Measurements from ENCODE around the gene CHRM1.

Gene CHRM1

GRCh38 chr11:62918531-62918930 lies 2.6 kb downstream of the CHRM1 start:
- peak overlapping the region in 1 of 2 donors; percentile 23 for H3K27ac Mint-ChIP-seq
- ATAC-seq (no peak), DNase-seq (no peak)
- H3K27me3 Mint-ChIP-seq, result peaks cover 54% of the 10 kb centered on the region
- no peak overlapping the region for H3K4me3 Mint-ChIP-seq
- no peaks in the 10 kb centered on the region for H3K9me3 Mint-ChIP-seq
- peaks cover 19% of the 10 kb centered on the region for H3K4me1 Mint-ChIP-seq

- H3K9me3 Mint-ChIP-seq, result no peaks in the 10 kb centered on the region
- H3K27ac Mint-ChIP-seq, result no peak overlapping the region
- H3K4me3 Mint-ChIP-seq, result no peak overlapping the region
- peaks cover 49% of the 10 kb centered on the region for H3K27me3 Mint-ChIP-seq
- DNase-seq (no peak), ATAC-seq (no peak)
- peaks cover 13% of the 10 kb centered on the region for H3K4me1 Mint-ChIP-seq
Observed at GRCh38 chr11:62917906-62918502, 3.2 kb downstream of the CHRM1 start.

GRCh38 chr11:62914416-62914815 lies 6.7 kb downstream of the CHRM1 start:
- ATAC-seq (no peak), DNase-seq (no peak)
- Mint-ChIP-seq H3K27me3 (peaks cover 24% of the 10 kb centered on the region), H3K9me3 (no peaks in the 10 kb centered on the region), H3K4me3 (no peak overlapping the region), H3K4me1 (no peaks in the 10 kb centered on the region), H3K27ac (no peak overlapping the region)

- no peak overlapping the region for H3K4me3 Mint-ChIP-seq
- ATAC-seq (no peak), DNase-seq (no peak)
- peaks cover 10% of the 10 kb centered on the region for H3K27me3 Mint-ChIP-seq
- no peak overlapping the region for H3K27ac Mint-ChIP-seq
- no peaks in the 10 kb centered on the region for H3K9me3 Mint-ChIP-seq
- no peaks in the 10 kb centered on the region for H3K4me1 Mint-ChIP-seq
Observed at GRCh38 chr11:62912268-62912667, 8.9 kb downstream of the CHRM1 start.

GRCh38 chr11:62911137-62912130 lies 9.7 kb downstream of the CHRM1 start:
- H3K9me3 Mint-ChIP-seq, result no peaks in the 10 kb centered on the region
- DNase-seq, result no peak
- H3K4me1 Mint-ChIP-seq, result no peaks in the 10 kb centered on the region
- no peak overlapping the region for H3K27ac Mint-ChIP-seq
- H3K4me3 Mint-ChIP-seq, result no peak overlapping the region
- no peak for ATAC-seq
- peaks cover 14% of the 10 kb centered on the region for H3K27me3 Mint-ChIP-seq

- DNase-seq, result no peak
- Mint-ChIP-seq H3K27ac (no peak overlapping the region), H3K27me3 (peaks cover 26% of the 10 kb centered on the region), H3K4me1 (peaks cover 2% of the 10 kb centered on the region), H3K9me3 (no peaks in the 10 kb centered on the region), H3K4me3 (no peak overlapping the region)
- no peak for ATAC-seq
Observed at GRCh38 chr11:62910141-62910882, 10.9 kb downstream of the CHRM1 start.

GRCh38 chr11:62909107-62909894 lies 11.9 kb downstream of the CHRM1 start:
- H3K27ac Mint-ChIP-seq, result no peak overlapping the region
- no peak overlapping the region for H3K4me3 Mint-ChIP-seq
- peak; percentile 43 for ATAC-seq
- peaks cover 6% of the 10 kb centered on the region for H3K4me1 Mint-ChIP-seq
- H3K9me3 Mint-ChIP-seq, result no peaks in the 10 kb centered on the region
- peaks cover 31% of the 10 kb centered on the region for H3K27me3 Mint-ChIP-seq
- DNase-seq, result peak in 1 of 2 donors; percentile 40

- peak overlapping the region in 1 of 2 donors; percentile 42 for H3K27ac Mint-ChIP-seq
- no peak for ATAC-seq
- DNase-seq, result no peak
- H3K4me3 Mint-ChIP-seq, result no peak overlapping the region
- no peaks in the 10 kb centered on the region for H3K9me3 Mint-ChIP-seq
- peaks cover 31% of the 10 kb centered on the region for H3K27me3 Mint-ChIP-seq
- peaks cover 8% of the 10 kb centered on the region for H3K4me1 Mint-ChIP-seq
Observed at GRCh38 chr11:62908468-62909072, 12.6 kb downstream of the CHRM1 start.

- H3K27me3 Mint-ChIP-seq, result peaks cover 42% of the 10 kb centered on the region
- H3K27ac Mint-ChIP-seq, result no peak overlapping the region
- no peaks in the 10 kb centered on the region for H3K9me3 Mint-ChIP-seq
- ATAC-seq (peak; percentile 74), DNase-seq (peak; percentile 76 to 80)
- H3K4me3 Mint-ChIP-seq, result no peak overlapping the region
- peaks cover 29% of the 10 kb centered on the region for H3K4me1 Mint-ChIP-seq
Observed at GRCh38 chr11:62905927-62906531, 15.1 kb downstream of the CHRM1 start.

- H3K4me3 Mint-ChIP-seq, result no peak overlapping the region
- ATAC-seq, result no peak
Observed at GRCh38 chr11:62905296-62905695, 15.9 kb downstream of the CHRM1 start.

GRCh38 chr11:62902932-62903331 lies 18.2 kb downstream of the CHRM1 start:
- no peaks in the 10 kb centered on the region for H3K9me3 Mint-ChIP-seq
- H3K27ac Mint-ChIP-seq, result no peak overlapping the region
- DNase-seq, result no peak
- peaks cover 29% of the 10 kb centered on the region for H3K4me1 Mint-ChIP-seq
- peaks cover 50% of the 10 kb centered on the region for H3K27me3 Mint-ChIP-seq
- no peak overlapping the region for H3K4me3 Mint-ChIP-seq
- ATAC-seq, result peak; percentile 50

More at GRCh38 chr11:62905296-62905695, 15.9 kb downstream of the CHRM1 start:
- peaks cover 41% of the 10 kb centered on the region for H3K27me3 Mint-ChIP-seq
- no peak for DNase-seq
- no peaks in the 10 kb centered on the region for H3K9me3 Mint-ChIP-seq
- peaks cover 29% of the 10 kb centered on the region for H3K4me1 Mint-ChIP-seq
- peak overlapping the region in 1 of 2 donors; percentile 60 for H3K27ac Mint-ChIP-seq

- no peak overlapping the region for H3K27ac Mint-ChIP-seq
- H3K4me1 Mint-ChIP-seq, result peaks cover 23% of the 10 kb centered on the region
- peaks cover 54% of the 10 kb centered on the region for H3K27me3 Mint-ChIP-seq
- no peak overlapping the region for H3K4me3 Mint-ChIP-seq
- no peaks in the 10 kb centered on the region for H3K9me3 Mint-ChIP-seq
- ATAC-seq, result peak; percentile 69
- DNase-seq, result no peak
Observed at GRCh38 chr11:62898027-62898426, 23.1 kb downstream of the CHRM1 start.

GRCh38 chr11:62897311-62897710 lies 23.9 kb downstream of the CHRM1 start:
- Mint-ChIP-seq H3K4me1 (peaks cover 20% of the 10 kb centered on the region), H3K9me3 (no peaks in the 10 kb centered on the region), H3K27ac (no peak overlapping the region), H3K4me3 (no peak overlapping the region), H3K27me3 (peaks cover 52% of the 10 kb centered on the region)
- DNase-seq (no peak), ATAC-seq (no peak)

- ATAC-seq (no peak), DNase-seq (no peak)
- Mint-ChIP-seq H3K27ac (no peak overlapping the region), H3K27me3 (peaks cover 42% of the 10 kb centered on the region), H3K4me3 (no peak overlapping the region), H3K9me3 (no peaks in the 10 kb centered on the region), H3K4me1 (peaks cover 21% of the 10 kb centered on the region)
Observed at GRCh38 chr11:62896049-62896448, 25.1 kb downstream of the CHRM1 start.
